Trophoblast cell (in vitro differentiated cells and primary cell): Measurements from ENCODE around the gene PFKFB2.

Experiments used
- DNase-seq, 2 donors: peaks; one replicate each; pipeline ENCODE4 v3.0.0-alpha.2; 2016
- H2AFZ ChIP-seq: 2 replicates; pipeline ENCODE4 v1.6.1; 2013; ENCODE audit warnings: low read length, moderate library complexity, mild to moderate bottlenecking; ENCODE audit not compliant: insufficient read depth, poor library complexity
- H2AK5ac ChIP-seq: 2 replicates; pipeline ENCODE4 v1.6.1; 2013; ENCODE audit warnings: mild to moderate bottlenecking, low read length
- H2BK120ac ChIP-seq: 2 replicates; pipeline ENCODE4 v1.6.1; 2013; ENCODE audit warnings: low read length, mild to moderate bottlenecking, moderate library complexity; ENCODE audit not compliant: insufficient read depth, poor library complexity
- H2BK12ac ChIP-seq: 2 replicates; pipeline ENCODE4 v1.6.1; 2013; ENCODE audit warnings: mild to moderate bottlenecking, low read length, moderate library complexity
- H2BK5ac ChIP-seq: 2 replicates; pipeline ENCODE4 v1.6.1; 2013; ENCODE audit warnings: low read length, low read depth, moderate library complexity, mild to moderate bottlenecking; ENCODE audit not compliant: poor library complexity
- H3K14ac ChIP-seq: 2 replicates; pipeline ENCODE4 v1.6.1; 2013; ENCODE audit warnings: mild to moderate bottlenecking, low read length
- H3K18ac ChIP-seq: 2 replicates; pipeline ENCODE4 v1.6.1; 2013; ENCODE audit warnings: mild to moderate bottlenecking, low read length
- H3K23ac ChIP-seq: 2 replicates; pipeline ENCODE4 v1.6.1; 2013; ENCODE audit warnings: low read length
- H3K27ac ChIP-seq: 2 replicates; pipeline ENCODE4 v1.5.1; 2013; ENCODE audit warnings: low read depth, mild to moderate bottlenecking, inconsistent platforms, low read length, moderate library complexity
- H3K27me3 ChIP-seq: 2 replicates; pipeline ENCODE4 v1.6.1; 2013; ENCODE audit warnings: inconsistent platforms, mild to moderate bottlenecking, low read length, moderate library complexity; ENCODE audit not compliant: insufficient read depth
- H3K36me3 ChIP-seq, 2 experiments: 1 replicate in 1 of 2; 2 replicates in 1 of 2; pipeline ENCODE4 v1.6.1; 2013; ENCODE audit warnings: low read length in 2 of 2, mild to moderate bottlenecking in 2 of 2, moderate library complexity in 1 of 2; ENCODE audit not compliant: insufficient read depth in 2 of 2, control insufficient read depth in 1 of 2
- H3K4ac ChIP-seq: 2 replicates; pipeline ENCODE4 v1.6.1; 2013; ENCODE audit warnings: low read depth, mild to moderate bottlenecking, low read length, moderate library complexity
- H3K4me1 ChIP-seq, 2 experiments: 1 replicate in 1 of 2; 2 replicates in 1 of 2; pipeline ENCODE4 v1.6.1; 2013; ENCODE audit warnings: low read length in 2 of 2, mild to moderate bottlenecking in 2 of 2, moderate library complexity in 1 of 2; ENCODE audit not compliant: insufficient read depth in 2 of 2, control insufficient read depth in 1 of 2
- H3K4me2 ChIP-seq: 2 replicates; pipeline ENCODE4 v1.6.1; 2013; ENCODE audit warnings: inconsistent platforms, mild to moderate bottlenecking, low read length, moderate library complexity
- H3K4me3 ChIP-seq: 2 replicates; pipeline ENCODE4 v1.5.1; 2013; ENCODE audit warnings: mild to moderate bottlenecking, low read depth, low read length, inconsistent platforms
- H3K79me1 ChIP-seq: one replicate; pipeline ENCODE4 v1.6.1; 2013; ENCODE audit warnings: low read length
- H3K79me2 ChIP-seq: 2 replicates; pipeline ENCODE4 v1.6.1; 2013; ENCODE audit warnings: low read length, mild to moderate bottlenecking; ENCODE audit not compliant: control insufficient read depth, insufficient read depth, poor library complexity
- H3K9ac ChIP-seq: 2 replicates; pipeline ENCODE4 v1.6.1; 2013; ENCODE audit warnings: mild to moderate bottlenecking, low read length
- H3K9me3 ChIP-seq: 2 replicates; pipeline ENCODE4 v1.6.1; 2013; ENCODE audit warnings: low read depth, mild to moderate bottlenecking, control low read depth, inconsistent platforms, low read length; ENCODE audit not compliant: insufficient read depth
- H4K12ac ChIP-seq: 2 replicates; pipeline ENCODE4 v1.6.1; 2013; ENCODE audit warnings: low read depth, mild to moderate bottlenecking, low read length, moderate library complexity
- H4K8ac ChIP-seq: 2 replicates; pipeline ENCODE4 v1.6.1; 2013; ENCODE audit warnings: low read depth, mild to moderate bottlenecking, low read length, moderate library complexity
- H4K91ac ChIP-seq: one replicate; pipeline ENCODE4 v1.6.1; 2013; ENCODE audit warnings: low read depth, mild to moderate bottlenecking, low read length, moderate library complexity
- WGBS: extraction: QIAGEN DNeasy Blood & Tissue Kit; methylation state at CpG from one replicate; pipeline ENCODE4 v1.1.7; 2013; ENCODE audit warnings: missing lambda C conversion rate; ENCODE audit not compliant: insufficient read length, insufficient coverage; ENCODE audit errors: extremely low coverage; 5-methylcytosine and 5-hydroxymethylcytosine counted together

PFKFB2 gene

DNA sequence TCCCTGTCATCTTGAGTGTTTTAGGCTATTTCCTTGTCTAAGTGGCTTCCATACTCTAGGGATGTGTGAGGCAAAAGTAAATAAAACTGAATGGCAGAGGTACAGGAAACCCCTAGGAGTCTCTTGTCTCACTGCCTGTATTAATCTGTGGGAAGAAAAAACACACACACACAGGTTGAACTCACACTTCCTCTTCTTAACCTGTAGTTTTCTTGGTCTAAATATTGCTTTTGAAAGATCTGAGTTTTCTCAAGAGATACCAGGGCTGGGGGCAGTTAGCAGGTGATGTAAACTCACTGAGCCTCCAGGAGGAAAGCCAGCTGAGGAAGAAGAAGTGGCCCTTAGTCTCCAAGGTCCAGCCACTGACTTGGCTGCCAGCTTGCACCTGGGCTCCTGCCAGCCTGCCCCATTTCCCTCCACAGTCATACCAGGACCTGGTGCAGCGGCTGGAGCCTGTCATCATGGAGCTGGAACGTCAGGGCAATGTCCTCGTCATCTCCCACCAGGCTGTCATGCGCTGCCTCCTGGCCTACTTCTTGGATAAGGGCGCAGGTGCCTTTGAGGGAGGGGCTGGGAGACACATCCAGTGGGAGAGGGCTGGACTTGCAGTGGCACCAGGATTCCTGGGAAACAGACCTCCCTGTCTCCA lies 16.9 kb downstream of the PFKFB2 start:
- no peaks in the 10 kb centered on the region for H3K9me3 ChIP-seq
- no peak for DNase-seq
- H3K27ac ChIP-seq = no peak overlapping the region
- H3K18ac ChIP-seq = no peak overlapping the region
- H3K23ac ChIP-seq = no peak overlapping the region
- no peak overlapping the region for H4K8ac ChIP-seq
- no peaks in the 10 kb centered on the region for H3K4me1 ChIP-seq
- no peak overlapping the region for H2AK5ac ChIP-seq
- no peaks in the 10 kb centered on the region for H3K27me3 ChIP-seq
- no peak overlapping the region for H3K9ac ChIP-seq
- H3K79me1 ChIP-seq = no peaks in the 10 kb centered on the region
- no peak overlapping the region for H3K14ac ChIP-seq
- H3K4ac ChIP-seq = no peak overlapping the region
- H3K36me3 ChIP-seq = peaks cover 15 to 18% of the 10 kb centered on the region in 2 experiments
- no peak overlapping the region for H4K91ac ChIP-seq
- no peaks in the 10 kb centered on the region for H3K79me2 ChIP-seq
- H2BK120ac ChIP-seq = no peak overlapping the region
- no peak overlapping the region for H3K4me3 ChIP-seq
- no peak overlapping the region for H2BK12ac ChIP-seq
- no peak overlapping the region for H2AFZ ChIP-seq
- no peak overlapping the region for H2BK5ac ChIP-seq
- WGBS = no CpG with 5 or more reads among the region's 5 CpGs
- no peak overlapping the region for H3K4me2 ChIP-seq
- H4K12ac ChIP-seq = no peak overlapping the region

DNA sequence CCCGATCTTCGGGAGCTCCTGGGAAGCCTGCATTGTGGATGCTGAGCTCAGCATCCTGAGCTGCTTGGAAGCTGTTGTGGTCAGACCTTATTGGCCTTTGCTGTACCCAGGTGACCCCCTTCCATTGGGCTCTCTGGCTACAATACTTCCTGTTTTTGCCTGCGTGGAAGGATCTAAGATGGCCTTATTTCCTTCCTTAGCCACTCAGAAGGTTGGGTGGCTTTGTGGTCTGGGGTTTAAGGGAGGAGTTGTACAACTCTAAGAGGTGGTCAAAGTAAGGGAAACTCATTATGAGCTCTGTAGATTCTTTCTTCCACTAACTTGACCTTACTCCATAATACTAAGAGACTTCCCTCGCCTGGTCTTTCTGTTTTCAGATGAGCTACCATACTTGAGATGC lies 17.7 kb downstream of the PFKFB2 start:
- H3K4me1 ChIP-seq = no peaks in the 10 kb centered on the region
- H4K8ac ChIP-seq = no peak overlapping the region
- H2BK5ac ChIP-seq = no peak overlapping the region
- no peaks in the 10 kb centered on the region for H3K79me1 ChIP-seq
- no peak overlapping the region for H2AK5ac ChIP-seq
- H3K14ac ChIP-seq = no peak overlapping the region
- no peak overlapping the region for H2BK120ac ChIP-seq
- no peak overlapping the region for H3K9ac ChIP-seq
- H3K4ac ChIP-seq = no peak overlapping the region
- H3K4me2 ChIP-seq = no peak overlapping the region
- H3K18ac ChIP-seq = no peak overlapping the region
- no CpG with 5 or more reads among the region's 4 CpGs for WGBS
- DNase-seq = no peak
- no peak overlapping the region for H2AFZ ChIP-seq
- no peak overlapping the region for H2BK12ac ChIP-seq
- no peak overlapping the region for H4K91ac ChIP-seq
- no peaks in the 10 kb centered on the region for H3K27me3 ChIP-seq
- no peaks in the 10 kb centered on the region for H3K9me3 ChIP-seq
- H3K23ac ChIP-seq = no peak overlapping the region
- H4K12ac ChIP-seq = no peak overlapping the region
- no peak overlapping the region for H3K4me3 ChIP-seq
- no peaks in the 10 kb centered on the region for H3K79me2 ChIP-seq
- H3K36me3 ChIP-seq = peaks cover 15 to 18% of the 10 kb centered on the region in 2 experiments
- H3K27ac ChIP-seq = no peak overlapping the region

DNA sequence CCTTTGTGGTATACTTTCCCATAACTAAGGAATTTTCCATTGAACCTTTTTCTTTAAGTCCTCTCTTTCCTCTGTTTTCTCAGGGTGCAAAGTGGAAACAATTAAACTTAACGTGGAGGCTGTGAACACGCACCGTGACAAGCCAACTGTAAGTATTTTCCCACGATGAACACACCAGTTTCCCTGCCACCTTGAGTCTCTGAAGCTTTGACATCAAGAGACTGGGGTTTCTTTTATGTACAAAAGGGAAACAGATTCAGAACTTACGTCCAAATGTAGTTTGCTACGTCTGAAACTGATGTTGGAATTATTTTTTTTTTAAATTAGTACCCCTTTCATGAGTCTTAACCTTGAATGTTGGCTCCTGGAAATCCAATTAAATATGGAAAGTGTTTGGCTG lies 18.4 kb downstream of the PFKFB2 start:
- no peak overlapping the region for H4K91ac ChIP-seq
- no peak overlapping the region for H3K4me3 ChIP-seq
- no peak overlapping the region for H3K18ac ChIP-seq
- H3K27me3 ChIP-seq = no peaks in the 10 kb centered on the region
- H2BK12ac ChIP-seq = no peak overlapping the region
- no CpG with 5 or more reads among the region's 6 CpGs for WGBS
- no peak overlapping the region for H3K4ac ChIP-seq
- H3K23ac ChIP-seq = no peak overlapping the region
- H3K14ac ChIP-seq = no peak overlapping the region
- no peak for DNase-seq
- no peaks in the 10 kb centered on the region for H3K4me1 ChIP-seq
- H3K4me2 ChIP-seq = no peak overlapping the region
- H3K27ac ChIP-seq = no peak overlapping the region
- H2AK5ac ChIP-seq = no peak overlapping the region
- no peaks in the 10 kb centered on the region for H3K79me1 ChIP-seq
- no peak overlapping the region for H4K8ac ChIP-seq
- H3K9ac ChIP-seq = no peak overlapping the region
- H3K9me3 ChIP-seq = no peaks in the 10 kb centered on the region
- H2BK5ac ChIP-seq = no peak overlapping the region
- H4K12ac ChIP-seq = no peak overlapping the region
- H2BK120ac ChIP-seq = no peak overlapping the region
- H3K79me2 ChIP-seq = no peaks in the 10 kb centered on the region
- peaks cover 15 to 18% of the 10 kb centered on the region in 2 experiments for H3K36me3 ChIP-seq
- no peak overlapping the region for H2AFZ ChIP-seq

DNA sequence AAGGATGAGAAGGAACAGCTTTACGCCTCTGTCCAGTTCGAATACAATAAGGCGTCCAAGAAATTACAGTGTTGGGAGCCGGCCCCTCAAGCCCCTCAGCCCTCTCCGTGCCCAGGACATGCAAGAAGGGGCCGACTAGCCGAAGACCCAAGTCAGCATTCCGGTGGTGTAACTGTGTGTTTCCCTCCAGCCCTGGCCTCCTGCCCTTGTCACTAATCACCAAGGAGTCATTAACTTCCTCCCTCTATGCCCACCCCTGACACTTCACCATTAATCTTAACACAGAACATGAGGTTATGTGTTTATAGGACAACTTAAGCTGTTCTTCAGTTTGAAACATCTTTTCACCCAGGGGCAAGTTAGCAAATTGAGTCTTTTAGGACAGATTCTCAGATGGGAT lies 19.2 kb downstream of the PFKFB2 start:
- Histone ChIP-seq H2BK12ac (no peak overlapping the region), H3K79me2 (no peaks in the 10 kb centered on the region), H3K36me3 (peaks cover 15 to 18% of the 10 kb centered on the region in 2 experiments), H3K4me2 (no peak overlapping the region), H3K18ac (no peak overlapping the region), H2AK5ac (no peak overlapping the region), H3K4ac (no peak overlapping the region), H4K8ac (no peak overlapping the region), H4K12ac (no peak overlapping the region), H3K27ac (no peak overlapping the region), H3K79me1 (no peaks in the 10 kb centered on the region), H2BK120ac (no peak overlapping the region), H3K9me3 (no peaks in the 10 kb centered on the region), H3K23ac (no peak overlapping the region), H2AFZ (no peak overlapping the region), H3K4me1 (no peaks in the 10 kb centered on the region), H4K91ac (no peak overlapping the region), H3K14ac (no peak overlapping the region), H3K4me3 (no peak overlapping the region), H3K27me3 (no peaks in the 10 kb centered on the region), H2BK5ac (no peak overlapping the region), H3K9ac (no peak overlapping the region)
- WGBS = no CpG with 5 or more reads among the region's 8 CpGs
- no peak for DNase-seq
